NK-92 (cell line): ENCODE data around the gene SAP30.

Experiments used
- DNase-seq: peaks from one replicate; lab custom pipeline; 2025; ENCODE audit not compliant: unreplicated experiment; lab: John Stamatoyannopoulos, UW

The SAP30 gene

GRCh38 chr4:173411106-173411693 is 40.4 kb downstream of the SAP30 start:
- DNase-seq = no peak

- DNase-seq = no peak
Measured at GRCh38 chr4:173413036-173413435, 42.3 kb downstream of the SAP30 start.

GRCh38 chr4:173414456-173414855 is 43.7 kb downstream of the SAP30 start:
- DNase-seq = no peak

- no peak for DNase-seq
Measured at GRCh38 chr4:173415092-173415491, 44.3 kb downstream of the SAP30 start.

- DNase-seq = no peak
Measured at GRCh38 chr4:173415885-173416653, 45.3 kb downstream of the SAP30 start.

GRCh38 chr4:173417833-173418232 is 47.1 kb downstream of the SAP30 start:
- DNase-seq = no peak

GRCh38 chr4:173418639-173419038 is 47.9 kb downstream of the SAP30 start:
- DNase-seq = no peak

- no peak for DNase-seq
Measured at GRCh38 chr4:173420324-173420752, 49.6 kb downstream of the SAP30 start.

GRCh38 chr4:173420801-173421200 is 50.0 kb downstream of the SAP30 start:
- DNase-seq = no peak

GRCh38 chr4:173424899-173425805 is 54.4 kb downstream of the SAP30 start:
- DNase-seq = no peak

GRCh38 chr4:173426064-173426463 is 55.3 kb downstream of the SAP30 start:
- DNase-seq = no peak
